Transverse colon (tissue), 4 donors: ENCODE data around the gene AACS. TPM values are rescaled to one million over a fixed set of nuclear protein-coding genes. Genes with fewer than 3 reads are reported as not detected.

Experiments
- DNase-seq: peaks from one replicate; pipeline ENCODE4 v3.0.0-alpha.2; 2019
- H3K27ac ChIP-seq, 4 donors: fragments of 200-600 bp; sonication (generic); 2 replicates each; pipeline ENCODE4 v1.5.1; 2016 to 2018; ENCODE audit warnings: inconsistent platforms in 4 of 4
- H3K27me3 ChIP-seq: fragments of 200-600 bp; sonication (generic); 2 replicates; pipeline ENCODE4 v1.5.1; 2017; ENCODE audit warnings: inconsistent platforms
- H3K36me3 ChIP-seq, 4 donors: fragments of 200-600 bp; sonication (generic); 2 replicates each; pipeline ENCODE4 v1.5.1; 2017 to 2019; ENCODE audit warnings: inconsistent platforms in 4 of 4
- H3K4me1 ChIP-seq, 4 donors: fragments of 200-600 bp; sonication (generic); 2 replicates each; pipeline ENCODE4 v1.5.1; 2017 to 2020; ENCODE audit warnings: inconsistent platforms in 4 of 4
- H3K4me3 ChIP-seq, 4 donors: fragments of 200-600 bp; sonication (generic); 1 replicate in 1 of 4; 2 replicates in 3 of 4; pipeline versions ENCODE4 v1.5.1 to v1.6.1; 2017 to 2019; ENCODE audit warnings: inconsistent platforms in 4 of 4
- H3K9me3 ChIP-seq, 2 donors: fragments of 200-600 bp; sonication (generic); 2 replicates each; pipeline ENCODE4 v1.5.1; 2017 to 2019; ENCODE audit warnings: inconsistent platforms in 2 of 2
- EP300 ChIP-seq: sonication (generic); formaldehyde crosslinking; IDR thresholded peaks from one replicate; pipeline ENCODE4 v1.6.1; 2017; ENCODE audit warnings: antibody characterized with exemption, low read depth
- POLR2A ChIP-seq: fragments of 450-650 bp; IDR thresholded peaks from one replicate; pipeline ENCODE4 v1.6.1; 2016; ENCODE audit warnings: antibody characterized with exemption, mild to moderate bottlenecking, moderate library complexity
- POLR2AphosphoS5 ChIP-seq, 3 donors: sonication (generic); formaldehyde crosslinking; IDR thresholded peaks; one replicate each; pipeline ENCODE4 v1.6.1; 2016; ENCODE audit warnings: antibody characterized with exemption in 3 of 3
- WGBS, 2 donors: methylation state at CpG; one replicate each; pipeline ENCODE4 v1.1.5; 2018; ENCODE audit warnings: low coverage in 1 of 2; 5-methylcytosine and 5-hydroxymethylcytosine counted together
- in situ Hi-C, 4 donors: fragments of 200-750 bp; cut with MboI; loops; one replicate each; pipeline versions ENCODE4 v1.15.0 to v1.15.1; 2017; ENCODE audit warnings: low sequenced_read_pairs in 3 of 4, low pct_ligation_motif_present in 1 of 4, low pct_unique_long_range_greater_than_20kb in 1 of 4
- intact Hi-C: fragments of 100-400 bp; cut with DNase I; formaldehyde crosslinking; loops from one replicate; pipeline ENCODE4 v1.15.1; 2023; ENCODE audit warnings: low total_unique reads
- total RNA-seq, 4 donors: library from RNA; depleted of rRNA; stranded (reverse); fragments of >200 nt; gene quantifications; one replicate each; pipeline ENCODE4 v1.1.0, GENCODE V29; 2016
- TF ChIP-seq, protein P1 (sequence below), 5 experiments: fragments of 200-600 bp in 3 of 5; fragments of 450-650 bp in 2 of 5; sonication (generic) in 3 of 5; IDR thresholded peaks; 1 replicate in 2 of 5; 2 replicates in 3 of 5; pipeline ENCODE4 v1.5.1; 2016 to 2017; ENCODE audit warnings: antibody characterized with exemption in 5 of 5, inconsistent platforms in 3 of 5, mild to moderate bottlenecking in 2 of 5, moderate library complexity in 1 of 5

The AACS gene
- total RNA-seq, 4 donors from 2014 or later = 18.5 to 33.7 (median 27.1) TPM

- DNase-seq = no peak
- intact Hi-C loops = no loop called here
- H3K36me3 ChIP-seq = no peaks in the 10 kb centered on the region
These were observed 99.3 kb downstream of the AACS start for GRCh38 chr12:125164541-125164940.

DNA sequence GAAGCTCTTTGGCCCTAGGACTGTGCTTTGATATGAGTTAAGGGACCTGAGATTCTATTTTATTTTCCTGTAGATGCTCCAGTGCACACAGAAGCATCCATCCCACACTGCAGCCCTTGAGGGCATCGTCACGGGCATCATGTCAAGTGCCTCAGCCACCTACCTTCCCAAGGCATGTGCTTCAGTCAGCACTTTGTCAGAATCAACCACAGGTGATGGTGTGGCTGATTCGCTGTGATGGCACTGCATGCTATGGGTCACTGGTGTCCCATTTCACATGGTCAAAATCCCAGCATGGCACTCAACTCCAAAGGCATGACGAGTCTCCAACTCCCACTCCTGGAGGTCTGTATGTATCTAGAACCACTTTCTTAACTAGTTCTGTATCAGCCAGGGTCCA, 100.8 kb downstream of the AACS start:
- intact Hi-C loops (no loop called here), in situ Hi-C loops (no loop called here)
- Histone ChIP-seq H3K4me3 (no peak overlapping the region), H3K27ac (no peak overlapping the region), H3K4me1 (no peaks in the 10 kb centered on the region), H3K36me3 (no peaks in the 10 kb centered on the region), H3K27me3 (no peaks in the 10 kb centered on the region), H3K9me3 (no peaks in the 10 kb centered on the region)
- TF ChIP-seq, protein P1, sequence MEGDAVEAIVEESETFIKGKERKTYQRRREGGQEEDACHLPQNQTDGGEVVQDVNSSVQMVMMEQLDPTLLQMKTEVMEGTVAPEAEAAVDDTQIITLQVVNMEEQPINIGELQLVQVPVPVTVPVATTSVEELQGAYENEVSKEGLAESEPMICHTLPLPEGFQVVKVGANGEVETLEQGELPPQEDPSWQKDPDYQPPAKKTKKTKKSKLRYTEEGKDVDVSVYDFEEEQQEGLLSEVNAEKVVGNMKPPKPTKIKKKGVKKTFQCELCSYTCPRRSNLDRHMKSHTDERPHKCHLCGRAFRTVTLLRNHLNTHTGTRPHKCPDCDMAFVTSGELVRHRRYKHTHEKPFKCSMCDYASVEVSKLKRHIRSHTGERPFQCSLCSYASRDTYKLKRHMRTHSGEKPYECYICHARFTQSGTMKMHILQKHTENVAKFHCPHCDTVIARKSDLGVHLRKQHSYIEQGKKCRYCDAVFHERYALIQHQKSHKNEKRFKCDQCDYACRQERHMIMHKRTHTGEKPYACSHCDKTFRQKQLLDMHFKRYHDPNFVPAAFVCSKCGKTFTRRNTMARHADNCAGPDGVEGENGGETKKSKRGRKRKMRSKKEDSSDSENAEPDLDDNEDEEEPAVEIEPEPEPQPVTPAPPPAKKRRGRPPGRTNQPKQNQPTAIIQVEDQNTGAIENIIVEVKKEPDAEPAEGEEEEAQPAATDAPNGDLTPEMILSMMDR (IDR thresholded peaks at IDR 0.05) = no peak
- TF ChIP-seq POLR2AphosphoS5 (IDR thresholded peaks at IDR 0.05) (no peak), POLR2A (no peak), EP300 (no peak)
- 83% methylated on average over 4 of the region's 4 CpGs; no CpG with 5 or more reads in 1 of the 2 donors for WGBS, 2 donors
- no peak for DNase-seq

More at GRCh38 chr12:125164541-125164940, 99.3 kb downstream of the AACS start:
- in situ Hi-C loops = no loop called here
- 95 to 100% methylated on average over 4 to 8 of the region's 8 CpGs for WGBS, 2 donors
- TF ChIP-seq POLR2AphosphoS5 (IDR thresholded peaks at IDR 0.05) (no peak), POLR2A (no peak), EP300 (no peak)
- TF ChIP-seq, protein P1 (IDR thresholded peaks at IDR 0.05) = no peak
- H3K27ac ChIP-seq = no peak overlapping the region
- no peak overlapping the region for H3K4me3 ChIP-seq
- H3K4me1 ChIP-seq = no peaks in the 10 kb centered on the region
- H3K9me3 ChIP-seq = no peaks in the 10 kb centered on the region
- no peaks in the 10 kb centered on the region for H3K27me3 ChIP-seq

DNA sequence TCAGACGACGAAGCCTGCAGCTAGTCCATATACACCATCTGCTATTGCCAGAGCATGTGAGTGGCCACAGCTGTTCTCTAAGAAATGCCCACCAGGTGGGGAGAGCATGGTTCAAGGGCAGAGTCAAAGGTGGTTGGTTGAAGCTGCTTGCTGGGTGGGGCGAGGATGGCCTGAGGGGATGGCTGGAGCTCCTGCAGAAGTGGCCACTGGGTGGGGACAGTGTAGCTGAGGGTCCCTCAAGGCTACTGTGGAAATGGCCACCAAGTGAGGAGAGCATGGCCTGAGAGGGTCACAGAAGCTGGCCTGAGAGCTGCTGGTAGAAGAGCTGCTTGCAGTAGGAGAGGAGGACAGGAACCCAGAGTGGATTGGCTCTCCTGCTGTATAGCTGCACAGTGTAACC, 102.4 kb downstream of the AACS start:
- Histone ChIP-seq H3K4me1 (no peaks in the 10 kb centered on the region), H3K27ac (no peak overlapping the region), H3K4me3 (no peak overlapping the region), H3K36me3 (no peaks in the 10 kb centered on the region), H3K9me3 (no peaks in the 10 kb centered on the region), H3K27me3 (no peaks in the 10 kb centered on the region)
- WGBS, 2 donors = 96% methylated on average over 3 of the region's 3 CpGs; no CpG with 5 or more reads in 1 of the 2 donors
- intact Hi-C loops = no loop called here
- TF ChIP-seq, protein P1 (IDR thresholded peaks at IDR 0.05) = no peak
- TF ChIP-seq POLR2A (no peak), EP300 (no peak), POLR2AphosphoS5 (IDR thresholded peaks at IDR 0.05) (no peak)
- no peak for DNase-seq
- in situ Hi-C loops = no loop called here

DNA sequence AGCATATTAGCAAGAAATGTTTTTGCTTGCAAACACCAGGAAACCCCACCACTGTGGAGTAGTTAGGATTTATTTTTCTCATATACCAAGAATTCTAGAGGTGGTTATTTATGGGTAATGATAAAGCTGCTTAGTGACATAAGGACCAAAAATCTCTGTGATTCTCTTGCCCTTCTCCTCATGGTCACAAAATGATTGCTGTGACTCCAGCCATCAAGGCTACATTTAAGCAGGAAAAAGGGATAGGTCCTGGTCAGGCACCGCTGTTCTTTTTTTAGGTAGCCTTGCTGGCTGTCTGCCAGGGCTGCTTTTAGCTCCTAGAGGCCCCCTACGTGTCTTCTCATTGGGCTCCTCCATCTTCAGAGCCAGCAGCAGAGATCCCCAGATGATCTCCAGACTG, 104.2 kb downstream of the AACS start:
- H3K27ac ChIP-seq = no peak overlapping the region
- no peak overlapping the region for H3K4me3 ChIP-seq
- no peaks in the 10 kb centered on the region for H3K4me1 ChIP-seq
- in situ Hi-C loops = no loop called here
- H3K27me3 ChIP-seq = peaks cover 4% of the 10 kb centered on the region
- no peaks in the 10 kb centered on the region for H3K9me3 ChIP-seq
- intact Hi-C loops = no loop called here
- WGBS, 2 donors = 35 to 67% methylated on average over 2 of the region's 2 CpGs
- no peaks in the 10 kb centered on the region for H3K36me3 ChIP-seq
- no peak for DNase-seq
- TF ChIP-seq POLR2AphosphoS5 (IDR thresholded peaks at IDR 0.05) (no peak), POLR2A (no peak), EP300 (no peak)
- TF ChIP-seq, protein P1 (IDR thresholded peaks at IDR 0.05) = no peak
